NCI-H2081 treated with DMSO at 0.1 percent for 48 hours (cell line): ENCODE data around the gene CPSF3.

Experiments
- DNase-seq: peaks from one replicate; lab custom pipeline; 2025; lab: John Stamatoyannopoulos, UW

Gene CPSF3

DNA sequence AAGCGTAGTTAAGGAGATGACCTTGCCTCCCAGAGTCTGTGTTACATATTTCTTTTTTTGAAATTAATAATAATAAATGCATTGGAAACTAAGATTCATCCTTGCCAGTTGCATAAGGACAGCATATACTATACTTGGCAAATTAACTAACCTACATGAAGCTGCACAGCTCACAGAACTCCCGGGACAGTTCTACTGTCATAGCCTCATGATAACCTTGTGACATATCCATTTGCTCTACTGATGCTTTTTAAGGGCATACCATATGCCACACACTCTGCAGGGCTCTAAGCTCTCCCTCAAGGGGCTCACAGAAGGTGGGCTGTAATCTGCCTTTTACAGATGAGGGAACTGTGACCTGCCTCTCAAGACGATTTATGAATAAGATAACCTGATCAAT lies 3.9 kb upstream of the CPSF3 start:
- DNase-seq: no peak

DNA sequence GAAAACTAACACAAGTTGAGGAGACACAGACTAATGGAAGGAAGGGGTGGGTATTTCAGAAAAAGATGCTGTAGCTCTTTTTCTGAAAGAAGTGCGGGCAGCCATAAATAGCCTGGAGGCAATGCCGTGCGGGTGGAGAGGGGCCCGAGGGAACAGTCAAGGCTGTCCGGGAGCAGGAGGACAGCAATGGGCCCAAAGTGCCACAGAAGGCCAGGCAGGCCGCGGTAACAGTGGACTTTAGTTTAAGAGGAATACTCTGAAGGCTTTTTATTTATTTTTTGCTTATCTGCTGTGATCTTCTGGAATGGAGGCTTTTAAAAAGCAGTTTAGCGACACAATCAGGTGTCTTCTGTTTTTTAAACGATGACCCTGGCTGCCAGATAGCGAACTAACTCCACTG lies 3.0 kb upstream of the CPSF3 start:
- DNase-seq: no peak

DNA sequence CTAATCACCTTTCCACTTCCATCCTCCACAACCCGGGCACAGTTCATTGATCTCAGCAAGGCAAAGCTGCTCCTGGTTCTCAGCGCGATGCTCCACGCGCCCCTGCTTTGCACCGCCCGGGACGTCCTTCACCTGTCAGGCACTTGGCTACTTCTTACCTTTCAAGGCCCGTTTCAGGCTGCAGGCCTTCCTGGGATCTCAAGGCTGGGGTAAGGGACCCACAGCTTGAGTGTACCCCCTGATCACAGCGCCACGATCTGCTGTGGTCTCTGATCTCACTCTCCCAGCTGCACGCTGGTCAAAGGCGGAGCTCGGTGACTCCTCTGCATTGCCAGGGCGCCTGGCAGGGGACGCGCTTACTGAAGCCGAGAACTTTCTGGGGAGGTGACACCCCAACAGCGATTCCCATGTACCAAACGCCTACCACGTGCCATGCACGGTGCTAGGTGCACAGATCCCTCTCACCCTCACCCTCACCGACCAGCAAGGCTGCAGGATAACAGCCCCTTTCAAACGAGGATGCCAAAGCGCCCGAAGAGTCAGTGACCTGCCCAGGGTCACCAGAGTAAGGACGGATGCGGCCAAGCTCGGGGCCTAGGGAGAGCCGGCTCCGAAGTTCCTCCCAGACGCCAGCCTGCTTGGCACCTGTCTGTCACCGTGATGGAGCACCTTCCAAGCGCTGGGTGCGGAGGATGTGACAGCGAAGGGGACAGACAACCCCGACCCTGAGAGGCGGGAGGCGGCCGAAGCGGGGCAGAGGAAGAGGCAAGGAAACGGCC lies 944 bp upstream of the CPSF3 start:
- no peak for DNase-seq

DNA sequence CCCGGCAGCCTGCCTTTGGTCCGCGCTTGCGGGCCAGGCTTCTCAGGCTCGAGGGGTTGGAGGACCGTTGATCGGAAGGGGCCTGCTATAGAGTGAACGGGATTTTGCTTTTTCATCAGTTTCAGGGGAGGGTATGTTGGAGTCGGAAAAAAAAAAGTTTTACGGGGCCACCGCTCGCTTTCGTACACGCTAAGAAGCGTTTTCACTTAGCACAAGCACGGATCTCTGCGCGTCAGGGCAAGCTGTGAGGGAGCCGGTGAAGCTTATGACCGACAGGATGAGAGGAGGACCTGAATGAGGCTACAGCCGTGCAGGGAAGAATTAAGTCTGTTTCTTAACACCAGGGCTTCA lies 443 bp downstream of the CPSF3 start:
- DNase-seq: no peak

DNA sequence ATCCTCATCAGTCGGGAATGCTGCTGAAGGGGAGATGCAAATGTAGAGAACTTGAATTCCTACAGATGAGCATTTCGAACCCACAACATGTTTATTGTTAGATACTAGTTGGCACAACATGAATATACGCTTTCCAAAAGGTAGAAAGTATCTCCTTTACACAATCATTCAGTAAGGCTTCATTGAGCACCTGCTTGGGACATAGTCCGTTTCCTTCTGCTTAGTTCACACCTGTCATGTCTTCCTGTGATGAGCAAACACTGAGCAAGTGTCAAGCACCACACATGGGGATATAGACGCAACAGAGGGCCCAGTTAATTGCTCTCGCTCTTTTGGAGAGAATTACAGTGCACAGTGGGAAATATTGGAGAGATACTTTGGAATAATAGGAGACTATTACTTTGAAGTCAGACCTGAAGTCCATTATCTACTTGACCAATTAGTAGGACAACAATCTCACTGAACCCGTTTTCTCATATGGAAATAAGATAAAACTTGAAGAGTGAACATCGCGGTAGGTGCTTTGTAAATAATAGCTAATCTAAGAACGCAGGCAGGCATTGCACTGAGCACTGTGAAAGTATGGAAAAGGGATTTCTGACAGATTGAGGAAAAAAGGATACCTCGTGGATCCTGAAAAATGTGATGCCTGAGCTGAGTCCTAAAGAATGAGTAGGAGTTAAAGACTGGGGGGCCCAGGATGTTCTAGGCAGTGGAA lies 1.2 kb downstream of the CPSF3 start:
- no peak for DNase-seq

DNA sequence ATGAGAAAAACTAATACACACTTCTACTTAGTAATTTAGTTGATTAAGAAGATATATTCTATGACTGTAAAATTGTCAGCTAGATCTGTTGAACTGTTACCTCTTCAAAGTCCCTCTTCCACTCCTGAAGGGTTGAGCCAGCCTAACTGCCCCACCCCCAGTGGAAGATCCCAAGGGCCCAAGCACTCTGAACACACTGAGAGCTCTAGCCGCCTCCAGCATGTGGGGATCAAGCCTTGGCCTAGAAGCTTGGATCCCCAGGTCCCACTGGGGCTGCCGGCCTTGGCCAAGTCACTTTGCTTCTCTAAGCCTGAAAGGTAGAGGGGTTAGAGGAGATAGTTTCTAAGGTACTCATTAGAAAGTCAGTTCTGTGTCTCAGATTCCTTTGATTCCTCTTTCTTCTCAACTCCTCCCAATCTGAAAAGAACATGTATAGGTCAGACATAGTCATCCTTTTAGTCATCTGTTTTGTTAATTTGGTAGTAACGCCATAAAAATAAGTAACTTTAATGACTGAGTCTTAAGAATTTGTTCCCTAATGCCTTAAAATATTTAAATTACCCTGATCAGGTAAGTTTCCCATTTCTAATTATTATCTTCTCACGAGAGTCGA lies 5.6 kb downstream of the CPSF3 start:
- DNase-seq: no peak

DNA sequence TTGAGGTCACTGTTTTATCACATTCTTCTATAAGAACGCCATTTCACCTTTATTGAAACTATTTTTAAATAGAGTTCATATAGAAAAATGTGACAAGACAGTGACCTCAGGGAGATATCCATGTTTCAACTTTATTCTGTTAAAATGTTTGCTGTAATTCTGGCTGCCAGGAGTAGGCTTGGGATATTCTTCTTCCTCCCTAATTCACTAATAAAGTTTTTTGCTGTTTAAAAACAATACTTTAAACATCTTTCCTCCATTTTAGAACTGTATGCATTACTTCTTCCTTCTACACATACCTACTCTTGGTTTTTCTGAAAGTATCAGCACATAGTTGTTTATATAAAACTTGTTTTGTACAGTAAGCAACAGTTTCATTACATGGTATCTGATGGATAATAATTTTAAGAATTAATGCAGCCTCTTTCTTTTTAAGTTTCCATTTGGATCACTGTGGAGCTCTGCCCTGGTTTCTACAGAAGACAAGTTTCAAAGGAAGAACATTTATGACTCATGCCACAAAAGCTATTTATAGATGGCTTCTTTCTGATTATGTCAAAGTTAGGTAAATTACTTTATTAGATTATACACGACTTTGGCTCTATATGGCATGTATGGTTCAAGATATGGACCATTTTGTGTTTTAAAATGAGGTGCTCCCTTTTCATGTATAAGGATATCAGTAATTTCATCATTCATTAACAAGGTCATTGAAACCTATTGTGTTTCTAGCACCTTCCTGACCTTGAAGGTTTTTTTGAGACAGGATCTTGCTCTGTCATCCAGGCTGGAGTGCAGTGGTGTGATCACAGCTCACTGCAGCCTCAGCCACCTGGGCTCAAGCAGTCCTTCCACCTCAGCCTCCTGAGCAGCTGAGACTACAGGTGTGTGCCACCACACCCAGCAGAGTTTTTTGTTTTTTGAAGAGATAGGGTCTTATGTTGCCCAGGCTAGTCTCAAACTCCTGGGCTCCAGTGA lies 7.2 kb downstream of the CPSF3 start:
- DNase-seq: no peak

DNA sequence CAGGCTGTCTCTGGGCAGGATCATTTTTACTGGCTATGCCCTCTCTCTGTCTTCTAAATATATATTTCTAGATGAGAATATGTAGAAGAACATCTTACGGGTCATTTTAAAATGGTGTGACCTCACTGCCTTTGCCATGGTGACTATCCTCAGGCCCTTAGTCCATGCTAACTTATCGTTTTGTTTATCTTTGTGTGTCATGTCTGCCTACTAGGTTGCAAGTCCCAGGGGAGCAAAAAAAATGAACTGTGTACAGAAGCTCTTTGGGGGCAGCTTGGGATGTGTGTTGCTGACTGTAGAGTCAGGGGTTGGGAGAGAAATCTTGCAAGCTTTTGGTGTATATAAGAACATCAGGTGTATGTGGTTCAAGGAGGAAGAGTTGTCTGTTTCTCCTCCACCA lies 11.0 kb downstream of the CPSF3 start:
- DNase-seq: no peak

DNA sequence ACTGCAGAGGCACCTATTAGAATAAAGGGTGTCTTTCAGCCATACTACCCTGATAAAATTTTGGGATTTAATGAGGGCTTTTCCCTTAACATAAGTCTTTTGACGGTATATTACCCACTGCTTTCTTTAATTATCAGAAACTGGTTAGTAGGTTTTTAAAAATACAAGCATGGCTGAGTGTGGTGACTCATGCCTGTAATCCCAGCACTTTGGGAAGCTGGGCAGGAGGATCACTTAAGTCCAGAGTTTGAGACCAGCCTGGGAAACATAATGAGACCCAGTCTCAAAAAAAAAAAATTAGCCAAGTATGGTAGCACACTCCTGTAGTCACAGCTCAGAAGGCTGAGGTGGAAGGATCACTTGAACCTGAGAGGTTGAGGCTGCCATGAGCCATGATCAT lies 16.1 kb downstream of the CPSF3 start:
- no peak for DNase-seq

DNA sequence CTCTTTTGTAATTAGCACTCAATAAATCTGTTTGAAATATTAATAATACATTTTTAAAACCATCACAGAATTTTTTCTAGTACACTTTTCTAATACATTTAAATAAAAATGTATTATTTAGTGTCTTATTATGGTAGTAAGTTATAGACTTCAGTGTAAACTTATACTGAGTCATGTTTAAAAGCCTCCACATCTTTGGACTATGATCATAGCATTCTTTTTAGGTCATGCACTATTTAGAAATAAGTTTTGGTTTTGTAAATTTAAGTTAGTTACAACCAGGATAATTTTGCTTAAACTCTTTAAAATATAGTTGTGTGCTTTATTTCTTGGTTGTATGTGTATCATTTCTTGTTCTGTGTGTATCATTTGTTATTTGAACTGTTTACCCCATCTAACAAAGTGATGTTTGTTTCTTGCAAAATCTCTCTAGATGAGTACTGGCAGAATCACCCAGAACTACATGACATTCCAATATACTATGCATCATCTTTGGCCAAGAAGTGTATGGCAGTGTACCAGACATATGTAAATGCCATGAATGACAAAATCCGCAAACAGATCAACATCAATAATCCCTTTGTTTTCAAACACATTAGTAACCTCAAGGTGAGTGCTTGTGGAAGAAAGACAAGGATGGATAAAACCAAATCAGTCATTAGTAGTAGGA lies 16.7 kb downstream of the CPSF3 start:
- DNase-seq: no peak

DNA sequence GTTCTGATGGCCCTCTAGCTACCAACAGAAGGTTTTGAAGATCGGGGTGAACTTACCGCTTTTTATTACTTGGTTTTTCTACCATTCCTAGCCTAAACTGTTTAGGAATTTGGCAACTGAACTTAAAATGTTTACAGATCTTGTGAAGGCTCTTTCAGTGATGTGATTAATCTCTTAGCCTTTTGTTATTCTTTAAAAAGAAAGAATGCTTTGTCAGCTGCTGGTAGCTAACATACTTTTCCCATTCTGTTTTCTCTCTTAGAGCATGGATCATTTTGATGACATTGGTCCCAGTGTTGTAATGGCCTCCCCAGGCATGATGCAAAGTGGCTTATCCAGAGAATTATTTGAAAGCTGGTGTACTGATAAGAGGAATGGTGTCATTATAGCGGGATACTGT lies 18.1 kb downstream of the CPSF3 start:
- DNase-seq: no peak

DNA sequence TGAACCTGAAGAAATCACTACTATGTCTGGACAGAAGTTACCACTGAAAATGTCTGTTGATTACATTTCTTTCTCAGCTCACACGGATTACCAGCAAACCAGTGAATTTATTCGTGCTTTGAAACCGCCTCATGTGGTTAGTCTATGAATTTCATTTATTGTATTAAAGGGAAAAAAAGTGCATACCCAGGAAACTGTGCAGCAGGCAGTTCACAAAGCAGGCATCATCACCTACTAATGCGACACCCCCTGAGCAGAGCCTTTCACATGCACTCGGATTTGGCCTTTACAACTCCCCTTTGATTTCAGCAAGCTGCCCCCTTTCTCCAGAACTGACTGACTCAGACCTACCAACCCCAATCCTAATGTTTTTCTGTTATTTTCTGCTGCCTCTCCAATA lies 20.1 kb downstream of the CPSF3 start:
- no peak for DNase-seq

DNA sequence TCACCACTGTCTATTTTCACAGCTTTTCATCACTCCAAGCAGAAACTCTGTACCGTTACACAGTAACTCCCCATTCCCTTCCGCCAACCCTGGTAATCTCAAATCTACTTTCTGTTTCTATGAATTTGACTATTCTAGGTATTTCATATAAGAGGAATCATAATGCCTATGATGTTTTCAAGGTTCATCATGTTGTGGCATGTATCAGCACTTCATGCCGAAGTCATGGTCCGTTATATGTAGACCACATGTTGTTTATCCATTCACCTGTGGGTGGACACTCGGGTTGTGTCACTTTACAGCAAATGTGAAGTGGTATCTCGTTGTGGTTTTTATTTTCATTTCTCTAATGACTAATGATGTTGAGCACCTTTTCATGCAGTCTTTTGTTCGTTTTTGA lies 21.6 kb downstream of the CPSF3 start:
- no peak for DNase-seq

DNA sequence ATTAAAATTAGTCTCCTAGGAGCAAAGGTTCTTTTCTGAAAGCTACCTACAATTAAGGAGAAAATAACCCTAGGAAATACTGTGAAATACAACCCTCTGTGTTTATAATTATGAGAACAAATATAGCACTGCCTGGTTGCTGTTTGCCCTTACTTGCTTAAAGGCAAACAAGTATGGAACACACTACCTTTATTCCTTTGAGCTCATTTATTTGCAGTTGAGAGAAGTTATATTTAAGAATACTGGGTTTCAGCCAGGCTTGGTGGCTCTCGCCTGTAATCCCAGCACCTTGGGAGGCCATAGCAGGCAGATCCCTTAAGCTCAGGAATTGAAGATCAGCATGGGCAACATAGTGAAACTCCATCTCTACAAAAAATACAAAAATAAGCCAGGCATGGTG lies 27.8 kb downstream of the CPSF3 start:
- no peak for DNase-seq

DNA sequence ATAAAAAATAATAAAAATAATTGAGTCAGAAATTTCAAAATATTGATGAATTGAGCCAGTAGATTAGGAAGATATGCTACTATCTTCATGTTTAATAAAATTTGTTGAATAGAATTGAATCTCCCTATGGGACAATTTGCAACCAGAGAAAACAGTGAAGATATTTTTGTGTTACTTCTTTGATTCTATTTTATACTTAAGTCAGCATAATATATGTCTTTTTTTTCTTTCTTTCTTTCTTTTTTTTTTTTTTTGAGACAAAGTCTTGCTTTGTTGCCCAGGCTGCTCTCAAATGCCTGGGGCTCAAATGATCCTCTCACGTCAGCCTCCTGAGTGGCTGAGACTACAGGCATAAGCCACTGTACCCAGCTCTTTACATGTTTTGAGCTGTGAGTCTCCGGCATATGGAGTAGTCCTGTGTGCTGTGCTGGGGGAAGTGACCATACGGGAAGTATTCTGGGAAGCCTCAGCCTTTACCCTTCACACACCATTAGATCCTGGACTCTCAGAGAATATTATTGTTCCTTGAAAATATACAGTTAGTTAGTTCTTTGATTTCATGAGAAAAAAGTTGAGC lies 37.1 kb downstream of the CPSF3 start:
- no peak for DNase-seq

DNA sequence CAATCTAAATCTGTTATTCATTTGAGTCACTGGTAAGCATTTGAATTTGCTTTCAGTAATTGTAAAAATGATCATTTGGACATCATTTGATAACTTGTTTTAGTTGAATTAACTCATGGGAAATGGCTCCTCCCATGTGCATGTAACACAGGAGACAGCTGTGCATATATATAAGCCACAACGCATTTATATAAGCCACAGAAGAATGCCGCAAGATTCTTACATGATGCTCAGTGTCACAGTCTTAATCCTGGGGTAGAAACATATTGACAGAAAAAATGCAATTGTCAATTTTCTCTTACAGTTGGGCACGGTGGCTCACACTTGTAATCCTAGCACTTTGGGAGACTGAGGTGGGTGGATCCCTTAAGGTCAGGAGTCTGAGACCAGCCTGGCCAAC lies 37.6 kb downstream of the CPSF3 start:
- no peak for DNase-seq

DNA sequence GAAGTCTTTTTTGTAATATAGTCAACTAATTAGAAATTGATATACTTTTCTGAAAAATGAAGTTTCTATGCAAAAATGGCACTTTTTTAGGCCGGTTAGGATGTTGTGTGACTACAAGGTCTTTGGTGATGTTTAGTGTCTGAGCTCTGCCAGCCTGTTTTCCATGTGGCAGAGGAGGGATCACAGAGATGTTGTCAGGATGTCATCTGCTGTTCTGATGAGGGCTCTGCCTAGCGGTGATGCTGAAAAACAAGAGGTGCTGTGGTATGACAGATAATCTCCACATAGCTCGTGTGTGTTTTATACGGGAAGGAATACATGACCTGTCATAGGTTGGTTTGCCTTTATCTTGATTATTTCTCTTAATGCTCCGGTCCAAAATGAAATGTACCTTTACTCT lies 38.9 kb downstream of the CPSF3 start:
- no peak for DNase-seq

DNA sequence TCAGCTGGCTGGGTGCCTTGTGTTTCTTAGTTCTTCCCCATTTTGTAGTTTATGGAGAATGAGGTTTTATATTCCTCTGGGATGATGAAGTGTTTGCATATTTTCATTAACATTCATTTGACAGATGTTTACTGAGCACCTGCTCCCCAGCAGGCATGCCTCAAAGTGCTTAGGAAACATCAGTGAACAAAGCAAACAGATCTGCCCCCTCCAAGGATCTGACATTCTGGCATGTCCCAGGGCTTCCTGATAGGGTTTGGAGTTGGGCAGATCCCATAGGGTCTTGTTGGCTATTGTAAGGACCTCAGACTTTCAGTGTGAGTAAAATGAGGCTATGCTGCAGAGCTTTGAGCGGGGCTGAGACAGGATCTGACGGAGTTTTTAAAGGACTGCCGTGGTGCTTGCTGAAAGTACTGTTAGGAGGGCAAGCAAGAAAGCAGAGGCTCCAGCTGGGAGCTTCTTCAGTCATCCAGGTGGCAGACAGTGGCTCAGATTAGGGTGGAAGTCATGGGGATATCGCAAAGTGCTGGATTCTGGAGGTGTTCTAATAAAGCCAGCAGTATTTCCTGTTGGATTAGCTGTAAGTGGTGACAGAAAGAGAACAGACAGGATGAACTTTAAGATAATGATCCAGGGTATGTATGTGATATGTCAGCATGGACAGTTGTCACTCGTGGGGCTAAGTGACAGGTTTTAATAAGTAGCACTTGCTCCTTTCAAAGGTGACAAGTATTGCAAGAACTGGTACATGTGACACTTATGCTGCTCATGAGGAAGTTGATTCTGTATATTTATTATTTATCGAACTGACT lies 39.6 kb downstream of the CPSF3 start:
- DNase-seq: no peak

DNA sequence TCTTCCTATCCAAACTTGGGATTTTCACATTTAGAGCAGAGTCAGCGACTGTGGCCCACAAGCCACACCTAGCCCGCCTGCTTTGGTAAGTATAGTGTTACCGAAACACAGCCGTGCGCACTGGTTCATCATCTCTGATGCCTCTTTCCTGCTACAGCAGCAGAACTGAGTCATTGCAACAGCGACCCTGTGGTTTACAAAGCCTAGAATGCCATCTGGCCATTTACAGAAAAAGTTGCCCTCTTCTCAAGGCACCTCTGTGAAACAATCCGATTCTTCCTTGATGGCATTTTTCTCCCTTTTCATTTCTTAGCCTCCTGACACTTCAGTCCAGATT lies 40.2 kb downstream of the CPSF3 start:
- DNase-seq: no peak

DNA sequence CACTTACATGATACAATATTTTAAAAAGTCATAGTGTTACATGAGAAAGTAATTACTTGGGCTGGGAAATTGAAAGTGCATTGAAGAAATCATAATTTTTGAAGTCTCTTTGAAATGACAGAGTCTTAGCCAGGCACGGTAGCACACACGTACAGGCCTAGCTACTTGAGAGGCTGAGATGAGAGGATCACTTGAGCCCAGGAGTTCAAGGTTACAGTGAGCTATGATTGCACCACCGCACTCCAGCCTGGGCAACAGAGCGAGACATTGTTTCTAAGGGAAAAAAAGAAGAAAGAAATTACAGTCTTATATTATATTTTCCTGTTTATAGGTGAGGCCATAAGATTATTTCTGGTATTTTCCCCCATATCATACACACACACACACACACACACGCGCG lies 41.7 kb downstream of the CPSF3 start:
- no peak for DNase-seq
